A549 treated with CORT108297 at 1 μM for 4 hours (cell line): ENCODE results near the gene DRC1. TPM values are rescaled to one million over a fixed set of nuclear protein-coding genes. Genes with fewer than 3 reads are reported as not detected.

Experiments
- total RNA-seq: library from RNA; stranded (reverse); fragments of 200-300 nt; extraction: Qiagen RNA extraction; gene quantifications from 5 replicates; pipeline ENCODE4 v1.2.3, GENCODE V29; 2022

DRC1 gene
- 0.19 to 0.34 TPM (median 0.25 TPM) in 5 replicates for total RNA-seq

GRCh38 chr2:26401739-26402541, at the start of gene DRC1:
Gene DRC1 (plus strand): TSS chr2:26401920. CDS start chr2:26401990, 70 bp downstream.

GRCh38 chr2:26477911-26478253, 76.2 kb downstream of the DRC1 start, which contains the start of gene OTOF:
Gene OTOF (minus strand): TSS chr2:26478124.

Other genes starting within 250 kb of the DRC1 start
- 5.0 to 10.6 TPM (median 7.4 TPM) in 5 replicates for gene GAREM2, start 228.8 kb upstream of the DRC1 start, total RNA-seq
- gene HADHA, start 157.3 kb upstream of the DRC1 start, total RNA-seq: 116 to 149 TPM (median 119 TPM) in 5 replicates
- gene HADHB, start 157.0 kb upstream of the DRC1 start, total RNA-seq: 96.8 to 104 TPM (median 101 TPM) in 5 replicates
- 17.3 to 20.9 TPM (median 19.6 TPM) in 5 replicates for gene SELENOI, start 55.8 kb upstream of the DRC1 start, total RNA-seq
- 0.07 to 0.25 TPM (median 0.16 TPM) in 5 replicates for gene ADGRF3, start 55.1 kb upstream of the DRC1 start, total RNA-seq
- 0.05 to 0.15 TPM (median 0.07 TPM) in 5 replicates for gene OTOF, start 76.2 kb downstream of the DRC1 start, total RNA-seq
- gene CIB4, start 239.4 kb downstream of the DRC1 start, total RNA-seq: 0.16 to 0.34 TPM in 2 of 5 replicates, not detected in the others